Measurements from ENCODE around the gene C19orf73. TPM values are rescaled to one million over a fixed set of nuclear protein-coding genes. Genes with fewer than 3 reads are reported as not detected.
A peak's percentile ranks its signal among the peaks of the same experiment; 100 is the strongest.

Gene C19orf73
- total and polyA plus RNA-seq, 8 donors, result 0.23 to 2.1 (median 0.39) TPM; not detected in 2

- no peak overlapping the region for H3K4me3 ChIP-seq
- H3K27me3 ChIP-seq, result no peaks in the 10 kb centered on the region
- no peak for ATAC-seq
- H3K9me3 ChIP-seq, result no peaks in the 10 kb centered on the region
- no peak overlapping the region for H3K27ac ChIP-seq
- intact Hi-C loops (cut with DNase I), result loop anchor here in 1 of 2 donors (10.0 kb wide), 1 partner anchor 100 kb away; no protein-coding TSS in a partner anchor
- no peak for TF ChIP-seq CTCF (IDR thresholded peaks at IDR 0.05)
- H3K36me3 ChIP-seq, result peaks cover 0 to 100% of the 10 kb centered on the region in 2 donors
- peak in 1 of 4 donors; percentile 71 for DNase-seq
- H3K4me1 ChIP-seq, result no peaks in the 10 kb centered on the region
Observed at GRCh38 chr19:49104229-49104864, 14.6 kb downstream of the C19orf73 start.

- no peak for TF ChIP-seq CTCF (IDR thresholded peaks at IDR 0.05)
- Histone ChIP-seq H3K27ac (no peak overlapping the region), H3K27me3 (no peaks in the 10 kb centered on the region), H3K4me3 (no peak overlapping the region), H3K4me1 (no peaks in the 10 kb centered on the region), H3K36me3 (peaks cover 3 to 100% of the 10 kb centered on the region in 2 donors), H3K9me3 (no peaks in the 10 kb centered on the region)
- ATAC-seq (no peak), DNase-seq (peak in 1 of 4 donors; percentile 68)
- intact Hi-C loops (cut with DNase I), result loop anchor here in 1 of 2 donors (10.0 kb wide), 1 partner anchor 101 kb away; no protein-coding TSS in a partner anchor
Observed at GRCh38 chr19:49103331-49104085, 15.4 kb downstream of the C19orf73 start.

DNA sequence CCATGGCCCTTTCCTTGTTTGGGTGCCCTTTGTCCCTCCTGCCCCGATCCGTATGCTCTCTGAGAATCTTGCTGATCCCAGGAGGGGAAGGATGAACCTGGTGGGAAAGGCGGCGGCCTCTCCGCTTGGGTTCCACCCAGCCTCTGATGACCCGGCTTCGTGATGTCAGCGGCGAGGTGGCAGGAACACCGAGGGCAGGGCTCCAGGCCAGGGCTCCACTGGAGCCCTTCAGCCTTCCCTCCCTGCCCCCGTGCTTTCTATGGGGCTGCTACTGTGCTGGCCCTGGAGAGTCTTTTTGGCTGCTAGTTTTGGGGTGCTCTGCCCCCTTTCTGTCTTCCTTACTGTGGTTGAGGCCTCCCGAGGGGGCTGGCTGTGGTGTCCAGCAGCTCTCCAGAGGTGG, 16.6 kb downstream of the C19orf73 start:
- Histone ChIP-seq H3K36me3 (peaks cover 5 to 100% of the 10 kb centered on the region in 2 donors), H3K4me1 (no peaks in the 10 kb centered on the region), H3K27ac (no peak overlapping the region), H3K9me3 (no peaks in the 10 kb centered on the region), H3K4me3 (no peak overlapping the region), H3K27me3 (no peaks in the 10 kb centered on the region)
- ATAC-seq, result no peak
- intact Hi-C loops (cut with DNase I), result loop anchor here in 1 of 2 donors (10.0 kb wide), 1 partner anchor 102 kb away; no protein-coding TSS in a partner anchor
- no peak for DNase-seq
- TF ChIP-seq CTCF (IDR thresholded peaks at IDR 0.05), result no peak

DNA sequence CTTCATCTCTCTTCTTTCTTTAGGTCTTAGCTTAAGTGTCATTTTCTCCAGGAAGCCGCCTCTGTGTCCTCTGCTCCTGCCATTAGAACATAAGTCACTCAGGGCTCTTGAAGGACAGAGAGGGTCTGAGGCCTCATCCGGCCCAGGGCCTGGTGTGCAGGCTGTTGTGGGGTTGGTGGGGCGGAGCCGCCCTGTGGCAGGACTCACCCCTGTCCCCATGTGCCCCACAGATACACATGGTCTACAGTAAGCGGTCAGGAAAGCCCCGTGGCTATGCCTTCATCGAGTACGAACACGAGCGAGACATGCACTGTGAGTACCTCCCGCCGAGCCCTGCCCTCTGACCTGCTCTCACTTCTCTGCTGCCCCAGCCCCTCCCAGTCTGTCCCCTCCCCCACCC, 17.8 kb downstream of the C19orf73 start:
- ATAC-seq, result no peak
- Histone ChIP-seq H3K27ac (no peak overlapping the region), H3K4me3 (no peak overlapping the region), H3K36me3 (peaks cover 5 to 100% of the 10 kb centered on the region in 2 donors), H3K9me3 (no peaks in the 10 kb centered on the region), H3K4me1 (no peaks in the 10 kb centered on the region), H3K27me3 (no peaks in the 10 kb centered on the region)
- intact Hi-C loops (cut with DNase I), result loop anchor here in 1 of 2 donors (10.0 kb wide), 1 partner anchor 104 kb away; no protein-coding TSS in a partner anchor
- DNase-seq, result no peak
- TF ChIP-seq CTCF (IDR thresholded peaks at IDR 0.05), result no peak

DNA sequence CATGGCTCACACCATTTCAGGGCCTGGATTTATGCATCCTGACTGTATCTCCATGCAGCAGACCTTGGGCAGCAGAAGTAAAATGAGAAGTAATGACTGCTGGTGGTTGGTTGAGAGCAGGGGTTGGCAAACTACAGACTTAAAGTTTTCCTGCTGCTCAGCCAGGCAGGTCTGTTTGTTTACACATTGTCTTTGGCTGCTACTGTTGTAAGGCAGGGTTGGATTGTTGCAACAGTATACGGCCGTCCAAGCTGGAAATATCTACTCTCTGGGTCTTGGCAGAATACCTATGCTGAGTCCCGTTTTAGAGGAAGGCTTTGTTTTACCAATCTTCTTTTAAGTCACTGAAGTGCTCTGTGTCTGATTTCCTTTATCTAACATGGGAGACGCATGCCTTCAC, 20.1 kb downstream of the C19orf73 start:
- Histone ChIP-seq H3K27ac (no peak overlapping the region), H3K9me3 (no peaks in the 10 kb centered on the region), H3K27me3 (no peaks in the 10 kb centered on the region), H3K36me3 (peaks cover 5 to 100% of the 10 kb centered on the region in 2 donors), H3K4me3 (no peak overlapping the region), H3K4me1 (peaks cover 0 to 5% of the 10 kb centered on the region in 2 donors)
- no peak for DNase-seq
- no peak for TF ChIP-seq CTCF (IDR thresholded peaks at IDR 0.05)
- no peak for ATAC-seq
- intact Hi-C loops (cut with DNase I), result loop anchor here in 1 of 2 donors (5.0 kb wide), 1 partner anchor 49 kb away; no protein-coding TSS in a partner anchor

Data from left lung (tissue), 10 donors.